Islet precursor cell (in vitro differentiated cells): Measurements from ENCODE around the gene PRSS33.

Source experiments
- DNase-seq: peaks from one replicate; pipeline ENCODE4 v3.0.0-alpha.2; 2018

Gene PRSS33

GRCh38 chr16:2775765-2776499 lies 11.4 kb downstream of the PRSS33 start:
- DNase-seq: no peak

DNA sequence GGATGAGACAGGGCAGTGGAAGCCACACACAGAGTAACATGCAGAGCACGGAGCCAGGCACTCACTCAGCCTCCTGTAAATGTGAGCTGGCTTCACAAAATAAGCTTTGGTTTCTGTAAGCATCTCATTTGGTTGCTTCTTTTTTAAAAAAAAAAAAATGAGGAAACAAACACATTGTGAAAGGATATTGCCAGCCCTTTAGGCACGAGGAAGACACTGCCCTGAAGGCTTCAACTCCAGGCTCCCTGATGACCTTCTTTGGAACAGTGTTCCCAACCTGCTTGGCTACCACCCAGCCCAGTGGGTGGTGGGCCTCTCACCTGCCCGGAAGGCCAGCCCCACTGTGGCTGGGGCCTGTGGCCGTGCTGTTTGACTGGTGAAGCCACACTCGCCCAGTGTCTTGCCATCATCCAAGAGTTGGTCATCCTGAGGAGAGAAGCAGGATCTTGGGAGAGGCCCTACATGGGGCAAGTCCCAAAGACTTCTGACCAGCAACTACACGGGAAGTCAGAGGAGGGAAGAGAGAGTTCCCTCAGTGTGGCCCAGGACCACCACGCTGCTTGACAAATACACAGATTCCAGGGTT lies 12.1 kb downstream of the PRSS33 start:
- no peak for DNase-seq

DNA sequence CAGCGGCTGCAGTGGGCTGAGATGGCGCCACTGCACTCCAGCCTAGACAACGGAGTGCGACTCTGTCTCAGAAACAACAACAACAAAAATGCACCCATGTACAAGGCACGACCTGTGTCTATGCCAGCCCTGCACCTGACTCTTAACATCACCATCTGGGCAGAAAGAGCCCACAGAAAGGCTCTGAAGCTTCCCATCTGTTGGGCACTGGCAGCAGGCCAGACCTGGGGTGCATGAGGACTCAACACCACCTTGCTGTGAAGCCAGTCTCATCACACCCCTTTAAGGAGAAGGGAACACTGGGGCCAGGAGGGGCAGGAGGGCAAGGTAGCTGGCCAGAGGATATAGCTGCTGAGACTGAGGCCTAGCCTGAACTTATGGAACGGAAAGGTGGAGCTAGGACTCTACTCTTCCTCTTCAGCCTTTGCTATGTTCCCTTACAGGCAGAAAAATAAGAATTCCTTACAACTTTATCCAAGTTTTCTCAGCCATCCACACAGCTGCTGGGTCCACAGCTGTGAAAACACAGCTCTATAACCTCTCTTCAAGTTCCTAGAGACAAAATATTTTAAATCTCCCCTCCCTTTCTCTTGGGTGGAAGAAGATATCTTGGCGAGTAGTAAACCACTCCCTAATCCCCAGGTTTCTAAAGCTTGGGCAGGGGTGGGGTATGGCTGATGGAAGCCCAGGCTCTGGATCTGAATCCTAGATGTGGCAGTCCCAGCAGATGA lies 13.0 kb downstream of the PRSS33 start:
- no peak for DNase-seq

DNA sequence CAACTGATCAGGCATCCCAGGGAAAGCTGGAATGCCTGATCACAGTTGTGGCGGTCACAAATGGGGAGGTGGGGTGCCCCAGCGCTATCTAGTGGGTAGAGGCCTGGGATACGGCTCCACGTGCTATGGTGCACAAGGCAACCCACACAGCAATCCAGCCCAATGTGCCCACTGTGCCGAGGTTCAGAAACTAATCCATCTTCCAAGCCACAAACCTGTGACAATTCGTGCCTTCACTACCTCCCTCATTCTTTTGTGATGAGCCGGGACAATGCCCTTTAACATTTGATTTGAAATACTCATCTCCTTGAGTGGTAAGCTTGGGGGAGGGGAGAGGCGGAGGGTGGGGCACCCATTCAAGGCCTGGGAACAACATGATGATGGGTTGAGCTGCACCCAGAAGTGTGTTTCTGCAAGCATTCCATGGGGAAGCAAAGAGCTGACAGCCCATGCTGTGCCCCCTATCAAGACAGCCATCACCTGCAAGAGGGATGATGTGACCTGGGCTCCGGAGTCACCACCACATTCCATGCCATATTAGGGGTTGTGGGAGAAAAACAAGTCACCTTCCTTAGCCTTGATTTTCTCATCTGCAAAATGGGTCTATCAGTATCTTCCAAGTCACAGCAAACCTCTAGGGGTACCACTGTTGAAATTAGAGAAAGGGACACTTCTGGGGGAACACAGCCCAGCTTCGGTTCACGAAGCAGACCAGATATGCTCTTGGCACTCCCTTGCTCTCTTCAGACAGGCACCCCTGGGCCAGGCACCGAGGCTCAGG lies 14.0 kb downstream of the PRSS33 start:
- DNase-seq: no peak

- DNase-seq: no peak
These were observed 15.6 kb downstream of the PRSS33 start for GRCh38 chr16:2771496-2772402.

- no peak for DNase-seq
These were observed 17.1 kb downstream of the PRSS33 start for GRCh38 chr16:2770057-2770951.

- DNase-seq: no peak
These were observed 17.7 kb downstream of the PRSS33 start for GRCh38 chr16:2769675-2770056.

DNA sequence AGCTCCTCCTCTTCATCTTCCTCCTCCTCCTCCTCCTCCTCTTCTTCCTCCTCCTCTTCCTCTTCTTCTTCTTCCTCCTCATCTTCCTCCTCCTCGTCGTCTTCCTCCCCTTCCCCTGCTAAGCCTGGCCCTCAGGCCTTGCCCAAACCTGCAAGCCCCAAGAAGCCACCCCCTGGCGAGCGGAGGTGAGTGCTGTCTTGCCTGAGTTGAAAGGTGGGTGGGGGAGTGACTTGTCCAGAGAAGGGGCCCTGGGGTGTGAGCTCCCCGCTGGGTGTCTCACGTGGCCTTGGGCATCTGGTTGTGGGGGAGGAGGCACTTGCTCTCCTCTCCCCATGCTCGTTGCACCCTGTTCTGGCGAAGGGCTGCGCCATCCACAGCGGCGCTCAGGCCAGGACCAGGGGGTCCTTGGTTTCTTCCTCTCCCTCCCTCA lies 18.2 kb downstream of the PRSS33 start:
- no peak for DNase-seq

DNA sequence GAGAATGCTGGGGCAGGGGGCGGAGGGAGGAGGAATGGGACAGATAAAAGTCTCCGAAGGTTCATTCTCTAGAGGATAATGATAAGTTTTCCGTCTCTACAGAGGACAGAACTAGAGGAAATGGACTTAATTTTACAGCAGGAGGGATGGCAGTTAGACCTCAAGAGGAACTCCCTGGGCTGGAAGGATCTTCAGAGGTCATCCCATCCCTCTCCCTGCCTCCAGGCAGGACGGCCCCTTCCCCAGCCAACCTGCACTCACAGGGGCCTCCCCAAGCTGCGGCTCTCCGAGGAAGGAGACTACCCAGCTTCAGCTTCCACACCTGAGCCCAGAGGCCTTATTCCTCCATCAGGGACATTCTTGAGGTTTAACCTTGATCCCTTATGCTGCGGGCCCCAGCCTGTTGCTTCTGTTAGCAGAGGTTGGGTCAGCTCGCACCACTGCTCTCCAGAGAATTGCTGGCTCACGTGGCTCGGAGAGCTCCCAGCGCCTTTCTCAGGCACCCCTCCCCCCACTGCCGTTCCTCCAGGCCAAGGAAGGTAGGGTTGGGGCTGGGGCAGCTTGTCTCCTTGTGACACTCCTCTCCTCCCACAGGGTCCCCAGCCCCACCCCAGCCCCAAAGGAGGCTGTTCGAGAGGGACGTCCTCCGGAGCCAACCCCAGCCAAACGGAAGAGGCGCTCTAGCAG lies 18.8 kb downstream of the PRSS33 start:
- DNase-seq: no peak

DNA sequence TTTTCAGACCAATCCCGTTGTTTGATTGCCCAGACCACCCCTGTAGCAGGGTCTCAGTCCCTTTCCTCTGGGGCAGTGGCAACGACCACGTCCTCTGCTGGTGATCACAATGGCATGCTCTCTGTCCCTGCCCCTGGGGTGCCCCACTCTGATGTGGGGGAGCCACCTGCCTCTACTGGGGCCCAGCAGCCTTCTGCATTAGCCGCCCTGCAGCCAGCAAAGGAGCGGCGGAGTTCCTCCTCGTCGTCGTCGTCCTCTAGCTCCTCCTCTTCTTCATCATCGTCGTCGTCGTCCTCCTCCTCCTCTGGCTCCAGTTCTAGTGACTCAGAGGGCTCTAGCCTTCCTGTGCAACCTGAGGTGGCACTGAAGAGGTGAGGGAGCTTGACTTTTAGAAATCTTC lies 19.5 kb downstream of the PRSS33 start:
- no peak for DNase-seq

DNA sequence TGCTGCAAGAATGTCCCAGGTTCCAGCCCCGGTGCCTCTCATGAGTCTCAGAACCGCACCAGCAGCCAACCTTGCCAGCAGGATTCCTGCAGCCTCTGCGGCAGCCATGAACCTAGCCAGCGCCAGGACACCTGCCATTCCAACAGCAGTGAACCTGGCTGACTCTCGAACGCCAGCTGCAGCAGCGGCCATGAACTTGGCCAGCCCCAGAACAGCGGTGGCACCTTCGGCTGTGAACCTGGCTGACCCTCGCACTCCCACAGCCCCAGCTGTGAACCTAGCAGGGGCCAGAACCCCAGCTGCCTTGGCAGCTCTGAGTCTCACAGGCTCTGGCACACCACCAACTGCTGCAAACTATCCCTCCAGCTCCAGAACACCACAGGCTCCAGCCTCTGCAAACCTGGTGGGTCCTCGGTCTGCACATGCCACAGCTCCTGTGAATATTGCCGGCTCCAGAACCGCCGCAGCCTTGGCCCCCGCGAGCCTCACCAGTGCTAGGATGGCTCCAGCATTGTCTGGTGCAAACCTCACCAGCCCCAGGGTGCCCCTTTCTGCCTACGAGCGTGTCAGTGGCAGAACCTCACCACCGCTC lies 20.1 kb downstream of the PRSS33 start:
- no peak for DNase-seq

GRCh38 chr16:2766430-2767139 lies 20.8 kb downstream of the PRSS33 start:
- DNase-seq: no peak

GRCh38 chr16:2765462-2766404 lies 21.6 kb downstream of the PRSS33 start:
- DNase-seq: no peak

- no peak for DNase-seq
These were observed 22.6 kb downstream of the PRSS33 start for GRCh38 chr16:2764718-2765117.

DNA sequence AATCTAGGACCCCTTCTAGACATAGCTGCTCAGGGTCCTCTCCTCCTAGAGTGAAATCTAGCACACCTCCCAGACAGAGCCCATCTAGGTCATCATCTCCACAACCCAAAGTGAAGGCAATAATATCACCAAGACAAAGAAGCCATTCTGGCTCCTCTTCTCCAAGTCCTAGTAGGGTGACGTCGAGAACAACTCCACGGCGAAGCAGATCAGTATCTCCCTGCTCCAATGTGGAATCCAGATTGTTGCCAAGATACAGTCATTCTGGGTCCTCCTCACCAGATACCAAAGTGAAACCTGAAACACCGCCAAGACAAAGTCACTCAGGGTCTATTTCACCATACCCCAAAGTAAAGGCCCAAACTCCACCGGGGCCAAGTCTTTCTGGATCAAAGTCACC lies 24.2 kb downstream of the PRSS33 start:
- DNase-seq: no peak

GRCh38 chr16:2762711-2763110 lies 24.6 kb downstream of the PRSS33 start:
- no peak for DNase-seq

DNA sequence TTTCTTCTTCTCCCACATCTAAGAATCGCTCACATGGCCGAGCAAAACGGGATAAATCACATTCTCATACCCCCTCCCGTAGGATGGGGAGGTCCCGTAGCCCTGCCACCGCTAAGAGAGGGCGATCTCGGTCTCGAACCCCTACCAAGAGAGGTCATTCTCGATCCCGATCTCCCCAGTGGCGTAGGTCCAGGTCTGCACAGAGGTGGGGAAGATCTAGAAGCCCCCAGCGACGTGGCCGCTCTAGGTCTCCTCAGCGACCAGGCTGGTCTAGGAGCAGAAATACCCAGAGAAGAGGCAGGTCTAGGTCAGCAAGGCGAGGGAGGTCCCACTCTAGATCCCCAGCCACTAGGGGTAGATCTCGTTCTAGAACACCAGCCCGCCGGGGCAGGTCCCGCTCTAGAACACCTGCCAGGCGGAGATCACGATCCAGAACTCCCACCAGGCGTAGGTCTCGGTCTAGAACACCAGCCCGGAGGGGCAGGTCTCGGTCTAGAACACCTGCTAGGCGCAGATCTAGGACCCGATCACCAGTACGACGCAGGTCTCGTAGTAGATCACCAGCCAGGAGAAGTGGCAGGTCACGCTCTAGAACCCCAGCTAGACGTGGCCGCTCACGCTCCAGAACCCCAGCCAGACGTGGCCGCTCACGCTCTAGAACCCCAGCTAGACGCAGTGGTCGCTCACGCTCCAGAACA lies 25.3 kb downstream of the PRSS33 start:
- DNase-seq: no peak

DNA sequence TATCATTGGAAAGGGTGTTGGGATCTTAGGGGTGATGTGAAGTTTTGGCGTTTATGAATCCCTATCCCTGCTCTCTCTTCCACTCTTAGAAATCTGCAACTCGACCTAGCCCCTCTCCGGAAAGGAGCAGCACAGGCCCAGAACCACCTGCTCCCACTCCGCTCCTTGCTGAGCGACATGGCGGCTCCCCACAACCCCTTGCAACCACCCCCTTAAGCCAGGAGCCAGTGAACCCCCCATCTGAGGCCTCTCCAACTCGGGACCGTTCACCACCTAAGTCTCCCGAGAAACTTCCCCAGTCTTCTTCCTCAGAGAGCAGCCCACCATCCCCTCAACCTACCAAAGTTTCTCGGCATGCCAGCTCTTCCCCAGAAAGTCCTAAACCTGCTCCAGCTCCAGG lies 25.9 kb downstream of the PRSS33 start:
- no peak for DNase-seq
